Neuronal stem cell (in vitro differentiated cells): ENCODE results near the gene TMSB15A.
"Not testable (repeated sequence)": the region's sequence is repeated elsewhere in the genome, so short reads cannot be mapped to it uniquely, and the experiment has no call there.

Source experiments
- DNase-seq: peaks from one replicate; pipeline ENCODE4 v3.0.0-alpha.2; 2013; ENCODE audit warnings: low spot score
- H2AFZ ChIP-seq: one replicate; pipeline ENCODE4 v1.6.1; 2013; ENCODE audit warnings: mild to moderate bottlenecking, low read length, inconsistent platforms
- H2AK5ac ChIP-seq: 2 replicates; pipeline ENCODE4 v1.6.1; 2013; ENCODE audit warnings: low read depth, mild to moderate bottlenecking, inconsistent platforms, low read length, moderate library complexity, mixed read lengths
- H2BK120ac ChIP-seq: 2 replicates; pipeline ENCODE4 v1.6.1; 2013; ENCODE audit warnings: low read depth, mild to moderate bottlenecking, inconsistent platforms, low read length, moderate library complexity, mixed read lengths
- H2BK12ac ChIP-seq: one replicate; pipeline ENCODE4 v1.6.1; 2013; ENCODE audit warnings: low read length, inconsistent platforms
- H2BK15ac ChIP-seq: 2 replicates; pipeline ENCODE4 v1.6.1; 2013; ENCODE audit warnings: mild to moderate bottlenecking, low read length, inconsistent platforms, mixed read lengths
- H2BK5ac ChIP-seq: one replicate; pipeline ENCODE4 v1.6.1; 2013; ENCODE audit warnings: inconsistent platforms, mild to moderate bottlenecking, low read length, moderate library complexity
- H3K14ac ChIP-seq: one replicate; pipeline ENCODE4 v1.6.1; 2013; ENCODE audit warnings: low read length, inconsistent platforms
- H3K18ac ChIP-seq: 2 replicates; pipeline ENCODE4 v1.6.1; 2013; ENCODE audit warnings: low read length, inconsistent platforms
- H3K23ac ChIP-seq: 2 replicates; pipeline ENCODE4 v1.6.1; 2013; ENCODE audit warnings: low read depth, mild to moderate bottlenecking, mixed read lengths, low read length, inconsistent platforms; ENCODE audit not compliant: poor library complexity
- H3K27ac ChIP-seq: replicated peaks from 3 replicates; pipeline ENCODE4 v1.5.1; 2013; ENCODE audit warnings: low read length, inconsistent platforms
- H3K27me3 ChIP-seq, 3 experiments: 2 replicates each; pipeline ENCODE4 v1.6.1; 2013; ENCODE audit warnings: low read length in 3 of 3, mild to moderate bottlenecking in 2 of 3, inconsistent platforms in 1 of 3, low read depth in 1 of 3, mixed read lengths in 1 of 3, moderate library complexity in 1 of 3; ENCODE audit not compliant: control insufficient read depth in 3 of 3, insufficient read depth in 3 of 3
- H3K36me3 ChIP-seq, 2 donors: replicated peaks in 1 of 2; 2 replicates each; pipeline ENCODE4 v1.6.1; 2013; ENCODE audit warnings: low read length in 2 of 2; ENCODE audit not compliant: control insufficient read depth in 2 of 2, insufficient read depth in 2 of 2
- H3K4ac ChIP-seq: 2 replicates; pipeline ENCODE4 v1.6.1; 2013; ENCODE audit warnings: inconsistent platforms, mild to moderate bottlenecking, low read length, moderate library complexity
- H3K4me1 ChIP-seq, 2 donors: 1 replicate in 1 of 2; 2 replicates in 1 of 2; pipeline ENCODE4 v1.6.1; 2013; ENCODE audit warnings: low read length in 2 of 2, low read depth in 1 of 2; ENCODE audit not compliant: control insufficient read depth in 2 of 2, insufficient read depth in 1 of 2
- H3K4me2 ChIP-seq: one replicate; pipeline ENCODE4 v1.6.1; 2013; ENCODE audit warnings: mild to moderate bottlenecking, low read length, inconsistent platforms; ENCODE audit not compliant: insufficient read depth, poor library complexity, severe bottlenecking
- H3K4me3 ChIP-seq, 2 donors: 2 replicates each; pipeline ENCODE4 v1.5.1; 2013; ENCODE audit warnings: low read length in 2 of 2, mild to moderate bottlenecking in 2 of 2, inconsistent platforms in 1 of 2, moderate library complexity in 1 of 2
- H3K79me1 ChIP-seq: one replicate; pipeline ENCODE4 v1.6.1; 2013; ENCODE audit warnings: low read depth, mild to moderate bottlenecking, inconsistent platforms, low read length, moderate library complexity
- H3K9ac ChIP-seq: one replicate; pipeline ENCODE4 v1.6.1; 2013; ENCODE audit warnings: mild to moderate bottlenecking, low read depth, low read length, inconsistent platforms; ENCODE audit not compliant: poor library complexity
- H3K9me3 ChIP-seq, 2 donors: replicated peaks in 1 of 2; 2 replicates each; pipeline versions ENCODE3 to v1.6.1; 2013; ENCODE audit warnings: low read length in 2 of 2, mild to moderate bottlenecking in 2 of 2, inconsistent platforms in 1 of 2, low read depth in 1 of 2, mixed read lengths in 1 of 2, moderate library complexity in 1 of 2; ENCODE audit not compliant: control insufficient read depth in 2 of 2, insufficient read depth in 1 of 2
- H4K8ac ChIP-seq: one replicate; pipeline ENCODE4 v1.6.1; 2013; ENCODE audit warnings: low read depth, mild to moderate bottlenecking, inconsistent platforms, low read length, moderate library complexity
- H4K91ac ChIP-seq: one replicate; pipeline ENCODE4 v1.6.1; 2013; ENCODE audit warnings: low read length, low read depth, mild to moderate bottlenecking, inconsistent platforms; ENCODE audit not compliant: poor library complexity
- WGBS, 2 donors: extraction: QIAGEN DNeasy Blood & Tissue Kit; methylation state at CpG; one replicate each; pipeline ENCODE4 v1.1.7; 2013; ENCODE audit warnings: missing lambda C conversion rate in 2 of 2, mixed read lengths in 1 of 2; ENCODE audit not compliant: insufficient read length in 2 of 2, insufficient replicate concordance in 1 of 2; ENCODE audit errors: extremely low coverage in 2 of 2; 5-methylcytosine and 5-hydroxymethylcytosine counted together

TMSB15A gene

DNA sequence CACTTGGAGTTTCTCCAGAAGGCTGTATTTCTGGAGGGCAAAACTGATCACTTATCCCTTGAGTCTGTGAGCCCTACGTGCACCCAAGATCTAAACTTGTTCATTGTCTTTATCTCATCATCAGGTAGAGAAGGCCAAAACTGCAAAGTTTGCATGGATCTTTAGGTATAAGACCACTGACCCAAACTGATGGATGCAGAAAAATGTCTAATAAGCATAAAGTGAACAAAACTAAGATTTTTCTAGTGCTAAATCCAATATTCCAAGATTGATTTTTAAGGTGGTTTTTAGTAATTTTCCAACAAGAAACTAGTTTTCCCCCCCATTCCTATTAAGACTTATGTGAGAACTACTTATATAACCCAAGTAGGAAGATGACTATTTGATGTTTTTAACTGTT, 2.0 kb downstream of the TMSB15A start:
- Histone ChIP-seq H3K4me2 (no peak overlapping the region), H2BK120ac (no peak overlapping the region), H3K4ac (no peak overlapping the region), H3K79me1 (peaks cover 5% of the 10 kb centered on the region), H4K91ac (no peak overlapping the region), H3K18ac (no peak overlapping the region), H2BK5ac (no peak overlapping the region), H3K23ac (no peak overlapping the region), H3K4me1 (peaks cover 0 to 3% of the 10 kb centered on the region in 2 donors), H2AFZ (no peak overlapping the region), H2BK12ac (no peak overlapping the region), H3K27ac (no peak overlapping the region), H3K9me3 (no peaks in the 10 kb centered on the region), H3K36me3 (peaks cover 8 to 32% of the 10 kb centered on the region in 2 donors), H3K9ac (no peak overlapping the region), H3K4me3 (no peak overlapping the region), H4K8ac (no peak overlapping the region), H2BK15ac (no peak overlapping the region), H3K14ac (no peak overlapping the region), H2AK5ac (no peak overlapping the region), H3K27me3 (no peaks in the 10 kb centered on the region)
- no CpG with 5 or more reads among the region's 1 CpG for WGBS, 2 donors
- DNase-seq = no peak

DNA sequence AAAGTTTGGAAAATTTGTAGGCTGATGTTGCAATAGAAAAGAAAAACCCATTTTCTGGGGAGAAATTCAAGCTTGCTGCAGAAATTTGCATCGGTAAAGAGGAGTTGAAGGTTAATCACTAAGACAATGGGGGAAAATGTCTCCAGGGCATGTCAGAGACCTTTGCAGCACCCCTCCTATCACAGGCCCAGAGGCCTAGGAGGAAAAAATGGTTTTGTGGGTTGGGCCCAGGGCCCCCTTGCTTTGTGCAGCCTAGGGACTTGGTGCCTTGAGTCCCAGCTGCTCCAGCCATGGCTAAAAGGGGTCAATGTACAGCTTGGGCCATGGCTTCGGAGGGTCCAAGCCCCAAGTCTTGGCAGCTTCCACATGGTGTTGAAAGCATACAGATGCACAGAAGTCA, 17.8 kb downstream of the TMSB15A start:
- no peak overlapping the region for H3K23ac ChIP-seq
- WGBS, 2 donors = no CpG with 5 or more reads among the region's 2 CpGs

DNA sequence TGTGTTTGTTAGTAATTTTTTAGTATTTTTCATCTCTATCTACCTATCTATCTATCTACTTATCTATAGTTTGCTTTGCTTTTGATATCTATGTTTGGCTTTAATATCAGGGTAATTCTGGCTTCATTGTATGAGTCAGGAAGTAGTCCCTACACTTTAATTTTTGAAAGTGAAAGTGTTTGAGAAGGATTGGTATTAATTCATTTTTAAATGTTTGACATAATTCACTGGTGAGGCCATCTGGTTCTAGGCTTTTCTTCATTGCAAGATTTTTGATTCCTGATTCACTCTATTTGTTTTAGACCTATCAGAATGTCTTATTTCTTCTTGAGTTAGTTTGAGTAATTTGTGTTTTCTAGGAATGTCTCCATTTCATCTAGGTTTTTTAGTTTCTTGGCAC, 24.8 kb downstream of the TMSB15A start:
- Histone ChIP-seq H3K23ac (no peak overlapping the region), H2BK120ac (no peak overlapping the region), H3K27ac (no peak overlapping the region), H2AFZ (no peak overlapping the region), H3K9me3 (no peaks in the 10 kb centered on the region), H3K36me3 (no peaks in the 10 kb centered on the region), H3K4me3 (no peak overlapping the region), H2BK5ac (no peak overlapping the region), H2AK5ac (no peak overlapping the region), H3K14ac (no peak overlapping the region), H4K91ac (no peak overlapping the region), H2BK15ac (no peak overlapping the region), H3K4me2 (no peak overlapping the region), H3K79me1 (no peaks in the 10 kb centered on the region), H2BK12ac (no peak overlapping the region), H3K4me1 (no peaks in the 10 kb centered on the region), H4K8ac (no peak overlapping the region), H3K9ac (no peak overlapping the region), H3K4ac (no peak overlapping the region), H3K27me3 (peaks cover 0 to 5% (median 0%) of the 10 kb centered on the region in 3 experiments), H3K18ac (no peak overlapping the region)
- no peak for DNase-seq

More for the DNA sequence above, 17.8 kb downstream of the TMSB15A start:
- no peak overlapping the region for H3K27ac ChIP-seq
- H3K9ac ChIP-seq = no peak overlapping the region
- no peak for DNase-seq
- H3K79me1 ChIP-seq = no peaks in the 10 kb centered on the region
- no peak overlapping the region for H4K8ac ChIP-seq
- no peaks in the 10 kb centered on the region for H3K4me1 ChIP-seq
- no peak overlapping the region for H2BK15ac ChIP-seq
- H3K4me2 ChIP-seq = no peak overlapping the region
- no peaks in the 10 kb centered on the region for H3K36me3 ChIP-seq
- no peak overlapping the region for H2BK120ac ChIP-seq
- no peak overlapping the region for H3K14ac ChIP-seq
- no peak overlapping the region for H4K91ac ChIP-seq
- H3K27me3 ChIP-seq = peaks cover 0 to 5% (median 0%) of the 10 kb centered on the region in 3 experiments
- no peaks in the 10 kb centered on the region for H3K9me3 ChIP-seq
- H2BK12ac ChIP-seq = no peak overlapping the region
- H3K4me3 ChIP-seq = no peak overlapping the region
- no peak overlapping the region for H2AK5ac ChIP-seq
- H3K4ac ChIP-seq = no peak overlapping the region
- H3K18ac ChIP-seq = no peak overlapping the region
- no peak overlapping the region for H2BK5ac ChIP-seq
- H2AFZ ChIP-seq = no peak overlapping the region

DNA sequence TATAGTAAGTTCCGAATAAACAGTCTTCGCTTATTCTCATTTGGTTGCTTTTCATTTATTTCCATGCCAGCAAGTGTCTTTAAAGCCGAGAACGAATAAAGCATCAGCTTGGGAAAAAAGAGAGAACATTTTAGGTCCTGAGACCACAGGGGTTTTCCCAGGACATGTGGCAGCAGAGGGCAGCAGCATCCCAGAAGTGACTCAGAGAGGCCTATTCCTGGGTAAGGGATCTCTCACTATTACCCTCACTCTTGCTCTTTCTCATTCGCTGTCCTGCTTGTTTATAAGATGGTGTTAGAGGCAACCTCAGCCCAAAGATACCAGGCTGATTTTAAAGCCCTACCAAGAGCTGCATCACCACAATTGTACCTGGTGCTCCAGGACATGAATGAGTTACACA, 37.8 kb downstream of the TMSB15A start:
- H2BK15ac ChIP-seq, H3K9me3 ChIP-seq, H4K91ac ChIP-seq, H3K18ac ChIP-seq, H3K9ac ChIP-seq, H2AK5ac ChIP-seq, DNase-seq, H3K27me3 ChIP-seq, H3K4ac ChIP-seq, H3K27ac ChIP-seq, H2BK12ac ChIP-seq, H3K79me1 ChIP-seq, H3K36me3 ChIP-seq, H3K14ac ChIP-seq, H4K8ac ChIP-seq, H3K4me2 ChIP-seq, H3K4me1 ChIP-seq, H2BK5ac ChIP-seq, H3K4me3 ChIP-seq, H2BK120ac ChIP-seq, H3K23ac ChIP-seq, H2AFZ ChIP-seq: not testable (repeated sequence)
- WGBS, 2 donors = no CpG with 5 or more reads among the region's 5 CpGs
